GM21576 (cell line): ENCODE data around the gene CBLL1.

Source experiments
- ATAC-seq: cut with Tn5 transposase; IDR thresholded peaks from one replicate; pipeline ENCODE4 v1.9.1; 2021; ENCODE audit warnings: mild to moderate bottlenecking, moderate library complexity; ENCODE audit not compliant: unreplicated experiment

The CBLL1 gene

GRCh38 chr7:107809179-107809578 lies 65.2 kb downstream of the CBLL1 start:
- no peak for ATAC-seq

- ATAC-seq = no peak
Observed at GRCh38 chr7:107810626-107811025, 66.7 kb downstream of the CBLL1 start.
